HUDEP-2 (cell line): ENCODE data around the gene CXCL9.
A peak's percentile ranks its signal among the peaks of the same experiment; 100 is the strongest.
"Not testable (repeated sequence)": the region's sequence is repeated elsewhere in the genome, so short reads cannot be mapped to it uniquely, and the experiment has no call there.

Experiments
- DNase-seq, 76 experiments: peaks; one replicate each; lab custom pipeline; 2025; ENCODE audit not compliant: unreplicated experiment in 76 of 76; lab: John Stamatoyannopoulos, UW

The CXCL9 gene

DNA sequence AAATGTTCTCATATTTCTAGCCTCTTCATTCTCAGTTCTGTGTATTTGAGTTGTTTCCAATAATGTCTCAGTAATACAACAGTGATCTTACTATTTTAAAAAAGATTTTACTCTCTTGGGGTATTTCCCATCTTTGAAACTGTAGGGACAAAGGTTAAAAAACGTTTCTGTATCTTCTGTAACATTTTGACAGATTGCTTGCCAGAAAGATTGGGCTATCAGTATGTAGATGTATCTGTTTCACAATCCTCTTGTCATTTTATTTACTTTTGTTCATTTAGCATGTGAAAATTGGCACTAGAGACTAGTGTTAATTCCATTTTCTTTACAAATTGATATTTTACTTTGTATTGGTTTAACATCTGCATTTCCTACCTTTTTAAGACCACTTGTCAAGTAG, 6.2 kb upstream of the CXCL9 start:
- DNase-seq: no peak

DNA sequence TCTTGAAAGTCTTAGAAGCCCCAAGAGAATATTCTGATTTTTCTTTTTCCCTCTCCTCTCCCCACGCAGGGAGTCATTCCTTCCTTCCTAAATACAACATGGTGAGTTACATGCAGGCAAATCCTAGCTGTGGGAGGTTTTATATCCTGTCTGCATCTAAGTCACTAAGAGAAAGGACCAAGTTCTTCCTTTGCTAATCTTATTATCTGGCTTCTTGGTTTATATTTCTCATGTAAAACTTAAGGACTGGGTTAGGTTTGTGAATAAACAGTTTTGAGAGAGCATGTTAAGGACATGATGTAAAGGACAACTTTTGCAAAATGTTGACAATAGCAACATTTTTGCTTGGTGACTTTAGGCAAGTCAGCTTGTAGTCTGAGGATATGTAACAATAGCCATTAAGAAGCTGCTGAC, 5.1 kb upstream of the CXCL9 start:
- no peak for DNase-seq

DNA sequence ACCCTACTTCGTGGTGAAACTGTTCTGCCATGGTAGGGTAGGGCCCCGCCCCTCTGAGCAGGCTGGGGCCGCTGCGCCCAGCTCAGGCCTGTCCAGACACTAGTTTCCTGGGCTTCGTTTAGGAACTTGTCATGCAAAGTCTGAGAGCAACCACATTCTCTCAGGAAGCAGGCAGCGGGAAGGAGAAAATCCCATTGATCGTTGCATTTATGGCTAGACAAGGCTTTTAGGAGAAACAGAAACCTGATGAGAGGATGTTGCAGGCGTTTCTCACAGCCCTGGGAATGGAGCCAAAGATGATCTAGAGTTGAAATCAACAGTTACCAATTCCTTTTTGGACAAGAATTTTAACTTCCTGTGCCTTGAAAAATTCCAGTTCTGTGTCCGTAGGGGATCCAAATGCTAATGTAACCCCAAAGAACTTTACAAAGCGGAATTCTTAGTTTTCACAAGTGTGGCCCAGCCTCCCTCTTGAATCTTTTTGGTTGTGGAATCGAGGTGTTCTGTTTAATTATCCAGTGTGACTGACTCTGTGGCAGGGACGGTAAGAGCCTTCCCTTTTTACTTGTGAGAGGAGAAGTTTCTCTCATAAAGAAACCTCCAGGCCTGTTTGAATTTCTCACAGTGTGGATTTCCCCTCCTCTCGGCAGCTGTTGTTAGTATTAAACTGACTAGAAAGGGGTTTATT, 4.5 kb upstream of the CXCL9 start:
- DNase-seq: no peak

DNA sequence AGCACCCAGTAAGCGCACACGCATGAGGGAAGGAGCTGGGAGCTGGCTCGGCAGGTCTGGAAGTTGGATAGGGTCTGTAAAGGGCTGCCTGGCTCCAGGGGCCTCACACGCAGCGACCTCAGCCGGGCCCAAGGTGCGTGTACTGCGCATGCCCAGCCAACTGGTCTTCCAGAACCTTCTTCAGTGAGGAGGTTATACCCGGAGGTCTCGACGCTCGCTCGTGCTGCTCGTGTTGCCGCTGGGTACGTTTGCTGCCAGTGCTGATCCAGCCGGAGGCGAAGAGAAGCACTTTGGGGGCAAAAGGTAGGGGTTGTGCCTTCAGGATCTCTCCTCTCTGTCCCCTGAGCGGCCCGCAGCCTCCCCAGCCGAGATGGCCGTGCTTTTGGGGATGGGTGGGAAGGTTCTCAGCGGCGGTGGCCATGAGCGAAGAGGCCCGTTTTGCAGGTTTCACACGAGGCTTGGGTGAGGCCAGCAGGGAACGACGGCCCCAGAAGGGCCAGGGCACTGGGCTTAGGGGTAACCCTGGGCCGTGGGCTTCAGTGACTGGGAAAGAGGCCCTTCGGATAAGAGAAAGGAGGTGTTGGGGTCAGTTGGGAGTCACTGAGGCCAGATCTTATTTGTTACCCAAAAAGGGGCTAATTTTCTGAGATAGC, 3.8 kb upstream of the CXCL9 start:
- DNase-seq: no peak

DNA sequence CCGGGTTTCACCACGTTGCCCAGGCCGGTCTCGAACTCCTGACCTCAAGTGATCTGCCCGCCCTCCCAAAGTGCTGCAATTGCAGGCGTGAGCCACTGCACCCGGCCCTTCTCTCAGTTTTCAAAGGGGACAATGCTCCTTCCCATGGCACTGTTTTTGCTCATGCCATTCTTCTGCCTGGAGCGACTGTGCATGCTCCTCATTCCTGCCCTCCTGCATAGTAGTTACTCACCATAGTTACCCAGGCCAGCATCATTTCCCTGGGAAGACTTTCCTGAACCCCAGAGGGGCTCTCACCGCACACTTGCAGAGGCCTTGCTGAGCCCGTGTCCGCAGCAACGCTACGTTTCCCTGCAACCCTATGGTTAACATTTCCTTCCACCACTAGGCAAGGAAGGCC, 3.3 kb upstream of the CXCL9 start:
- no peak for DNase-seq

DNA sequence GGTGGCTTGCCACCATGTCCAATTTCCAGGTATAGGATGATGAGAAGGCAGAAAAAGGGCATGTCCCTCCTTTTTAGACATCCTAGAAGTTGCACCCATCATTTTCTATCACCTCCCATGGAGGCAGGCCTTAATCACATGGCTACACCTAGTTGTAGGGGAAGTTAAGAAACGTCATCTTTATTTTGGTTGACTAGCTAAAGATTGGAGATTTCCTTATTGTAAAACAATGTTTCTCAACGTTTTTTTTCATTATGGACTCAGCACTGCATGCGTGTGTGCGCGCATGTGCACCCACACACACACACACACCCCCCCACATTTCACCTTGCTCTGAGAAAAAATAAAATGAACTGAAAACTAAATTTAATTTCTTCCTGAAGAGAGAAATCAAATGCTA, 2.0 kb upstream of the CXCL9 start:
- DNase-seq: no peak

DNA sequence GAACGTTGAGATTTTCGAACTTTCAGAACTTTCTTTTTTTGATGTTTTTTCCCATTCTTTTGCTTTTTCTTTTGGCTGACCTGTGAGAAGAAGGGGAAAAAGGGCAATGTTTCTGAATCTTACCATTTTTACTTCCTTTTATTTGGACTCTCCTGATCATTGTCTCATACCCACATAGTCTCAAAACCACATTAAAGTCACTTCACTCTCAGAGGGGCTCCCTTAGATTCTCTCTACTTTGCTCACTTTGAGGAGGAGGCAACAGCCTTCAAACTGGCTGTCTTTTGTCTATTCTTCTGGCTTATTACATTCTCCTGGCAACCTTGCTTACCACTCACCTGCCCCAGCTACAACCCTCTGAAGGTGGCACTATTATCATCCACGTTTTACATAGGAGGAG, 3.7 kb downstream of the CXCL9 start:
- DNase-seq: no peak

DNA sequence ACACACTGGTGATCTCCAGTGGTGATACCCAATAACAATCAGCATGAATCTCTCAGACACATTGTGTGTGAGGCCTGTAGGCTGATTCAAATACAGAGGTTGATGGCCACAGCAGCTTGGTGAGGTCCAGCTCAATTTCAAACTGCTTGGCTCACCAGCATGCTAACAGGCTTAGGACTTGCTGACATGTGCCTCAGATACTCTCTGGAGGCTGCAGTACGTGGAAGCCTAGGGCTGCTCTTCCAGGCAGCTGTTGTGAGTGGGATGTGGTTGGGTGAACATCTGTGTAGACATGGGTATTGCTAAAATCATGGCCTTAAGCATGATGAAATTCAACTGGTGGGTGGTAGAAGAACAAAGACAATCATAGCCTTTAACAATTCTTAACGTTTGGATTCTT, 4.3 kb downstream of the CXCL9 start:
- DNase-seq: no peak

DNA sequence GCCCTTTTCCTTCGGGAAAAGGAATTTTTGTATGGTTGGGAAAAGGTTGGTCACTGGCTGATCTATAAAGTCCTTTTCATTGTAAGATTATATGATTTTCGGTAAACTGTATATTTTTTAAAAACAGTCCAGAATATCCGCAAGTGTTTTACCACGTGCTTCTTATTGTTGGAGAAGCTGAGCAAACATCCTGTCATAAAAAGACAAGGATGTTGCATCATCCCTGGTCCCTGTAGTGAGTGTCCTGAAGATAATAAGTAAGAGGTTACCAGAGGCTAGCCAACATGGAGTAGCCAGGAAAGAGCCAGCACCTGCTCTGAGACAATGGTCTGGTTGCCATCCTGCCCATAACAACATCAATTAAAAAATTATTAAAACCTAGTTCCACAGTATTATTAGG, 5.1 kb downstream of the CXCL9 start:
- DNase-seq: no peak

DNA sequence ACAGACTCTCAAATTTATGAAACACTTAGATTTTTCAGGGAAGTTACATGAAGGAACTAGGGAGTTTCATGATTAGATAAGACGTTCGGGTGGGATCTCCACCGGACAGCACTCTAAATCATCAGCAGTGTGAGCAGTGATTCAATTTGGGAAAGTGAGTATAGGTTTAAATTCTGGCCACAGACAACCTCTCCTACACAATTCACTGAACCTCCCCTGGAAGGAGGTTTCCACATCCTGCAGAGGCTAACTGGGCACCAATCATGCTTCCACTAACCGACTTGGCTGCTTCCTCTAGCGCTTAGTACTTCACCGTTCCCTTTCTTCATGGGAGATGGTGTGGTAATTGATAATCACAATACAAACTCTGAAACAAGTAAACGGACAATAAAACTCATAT, 5.6 kb downstream of the CXCL9 start:
- no peak for DNase-seq

DNA sequence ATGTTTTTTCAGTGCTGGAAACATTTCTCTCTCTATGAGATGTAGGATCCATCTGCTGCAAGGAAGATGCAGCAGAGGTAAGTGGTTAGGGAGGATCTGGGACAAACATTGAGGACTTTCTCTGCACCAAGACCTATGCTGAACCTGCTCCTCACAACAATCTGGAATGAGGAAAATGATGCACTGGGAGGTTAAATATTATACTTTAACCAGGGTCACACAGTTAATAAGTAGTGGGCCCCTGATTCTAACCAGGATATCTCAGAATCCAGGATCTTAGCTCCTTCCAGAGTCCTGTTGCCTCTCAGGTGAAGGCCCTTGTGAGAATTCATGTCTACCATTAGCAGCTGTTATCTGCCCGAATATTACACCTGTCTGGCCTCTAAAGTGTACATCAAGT, 7.0 kb downstream of the CXCL9 start:
- no peak for DNase-seq

DNA sequence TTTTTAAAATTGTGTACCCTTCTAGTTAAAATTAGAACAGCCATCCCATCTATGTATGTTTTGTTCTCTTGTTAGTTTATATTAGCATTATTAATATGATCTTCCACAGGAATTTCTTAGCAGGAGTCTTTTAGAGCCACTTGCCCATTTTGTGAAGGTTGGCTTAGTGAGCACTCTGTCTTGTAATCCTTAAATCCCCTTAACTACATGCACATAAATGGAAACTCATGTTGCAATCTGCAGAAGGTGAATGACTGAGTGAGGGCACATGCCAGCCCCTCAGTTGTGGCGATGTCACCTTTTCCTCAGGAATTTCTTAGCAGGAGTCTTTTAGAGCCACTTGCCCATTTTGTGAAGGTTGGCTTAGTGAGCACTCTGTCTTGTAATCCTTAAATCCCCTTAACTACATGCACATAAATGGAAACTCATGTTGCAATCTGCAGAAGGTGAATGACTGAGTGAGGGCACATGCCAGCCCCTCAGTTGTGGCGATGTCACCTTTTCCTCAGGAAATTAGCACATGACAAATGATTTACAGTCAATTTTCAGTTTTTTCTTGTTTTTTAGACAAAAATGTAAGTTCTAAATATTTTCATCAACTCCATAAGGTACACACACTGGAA, 8.7 kb downstream of the CXCL9 start:
- not testable (repeated sequence) for DNase-seq

DNA sequence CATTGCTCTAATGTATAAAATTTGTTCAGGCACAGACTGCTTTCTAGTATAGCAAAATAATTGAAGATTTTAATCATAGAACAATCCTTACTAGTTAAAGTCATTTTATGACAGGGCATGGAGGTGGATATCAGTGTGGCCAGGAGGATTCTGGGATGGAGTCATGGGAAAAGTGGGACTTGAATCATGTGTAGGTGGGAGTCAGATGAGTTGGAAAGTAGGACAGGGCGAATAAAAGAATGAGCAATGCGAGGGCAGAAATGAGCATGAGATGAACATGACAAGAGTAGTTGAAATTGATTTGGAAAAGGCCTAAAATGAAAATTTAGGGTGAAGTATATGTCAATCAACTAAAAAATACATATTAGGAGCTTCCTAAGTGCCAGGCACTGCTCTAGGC, 9.4 kb downstream of the CXCL9 start:
- DNase-seq: no peak

DNA sequence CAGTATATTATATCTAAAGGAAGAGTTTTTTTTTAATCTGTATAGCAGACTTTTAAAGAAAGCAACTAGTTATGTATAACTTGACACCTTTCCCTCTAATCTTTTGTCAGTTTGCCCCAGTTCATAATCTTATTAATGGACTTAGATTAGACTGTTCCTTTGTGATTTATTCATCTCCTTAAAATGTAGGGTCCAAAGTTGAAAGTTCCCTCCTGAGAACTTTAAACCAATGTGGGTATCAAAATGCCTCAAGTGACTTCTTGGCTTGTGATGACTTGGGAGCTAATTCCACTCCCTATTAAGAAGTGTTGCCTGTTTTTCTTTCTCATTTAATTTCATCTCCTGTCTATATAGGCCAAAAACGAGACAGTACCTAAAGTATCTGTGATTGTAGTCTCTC, 10.2 kb downstream of the CXCL9 start:
- DNase-seq: no peak

DNA sequence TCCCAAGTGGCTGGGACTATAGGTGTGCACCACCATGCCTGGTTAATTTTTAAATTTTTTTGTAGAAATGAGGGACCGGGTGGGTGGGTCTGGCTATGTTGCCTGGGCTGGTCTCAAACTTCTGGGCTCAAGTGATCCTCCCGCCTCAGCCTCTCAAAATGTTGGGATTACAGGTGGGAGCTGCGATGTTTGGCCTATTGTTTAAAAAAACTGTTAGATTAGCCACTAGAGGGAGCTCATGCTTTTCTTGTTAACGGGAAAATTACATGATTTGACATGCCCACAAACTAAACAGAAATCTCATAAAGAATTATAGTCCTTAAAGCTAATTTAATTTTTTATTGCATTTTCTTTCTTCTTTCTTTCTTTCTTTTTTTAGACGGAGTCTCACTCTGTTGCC, 11.6 kb downstream of the CXCL9 start:
- DNase-seq: peak in 21 of 76 experiments; percentile 2 to 38 (median 19)

DNA sequence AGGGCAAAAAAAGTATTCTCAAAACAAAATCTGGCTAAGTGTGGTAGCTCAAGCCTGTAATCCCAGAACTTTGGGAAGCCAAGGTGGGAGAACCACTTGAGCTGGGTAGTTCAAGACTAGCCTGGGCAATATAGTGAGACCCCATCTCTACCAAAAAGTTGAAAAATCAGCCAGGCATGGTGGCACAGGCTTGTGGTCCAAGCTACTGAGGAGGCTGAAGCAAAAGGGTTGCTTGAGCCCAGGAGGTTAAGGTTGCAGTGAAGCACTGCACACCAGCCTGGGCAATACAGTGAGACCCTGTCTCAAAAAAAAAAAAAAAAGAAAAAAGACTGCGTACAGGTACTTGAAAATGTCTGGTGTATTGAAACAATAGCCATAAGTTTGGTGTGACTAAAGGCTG, 14.8 kb downstream of the CXCL9 start:
- no peak for DNase-seq

DNA sequence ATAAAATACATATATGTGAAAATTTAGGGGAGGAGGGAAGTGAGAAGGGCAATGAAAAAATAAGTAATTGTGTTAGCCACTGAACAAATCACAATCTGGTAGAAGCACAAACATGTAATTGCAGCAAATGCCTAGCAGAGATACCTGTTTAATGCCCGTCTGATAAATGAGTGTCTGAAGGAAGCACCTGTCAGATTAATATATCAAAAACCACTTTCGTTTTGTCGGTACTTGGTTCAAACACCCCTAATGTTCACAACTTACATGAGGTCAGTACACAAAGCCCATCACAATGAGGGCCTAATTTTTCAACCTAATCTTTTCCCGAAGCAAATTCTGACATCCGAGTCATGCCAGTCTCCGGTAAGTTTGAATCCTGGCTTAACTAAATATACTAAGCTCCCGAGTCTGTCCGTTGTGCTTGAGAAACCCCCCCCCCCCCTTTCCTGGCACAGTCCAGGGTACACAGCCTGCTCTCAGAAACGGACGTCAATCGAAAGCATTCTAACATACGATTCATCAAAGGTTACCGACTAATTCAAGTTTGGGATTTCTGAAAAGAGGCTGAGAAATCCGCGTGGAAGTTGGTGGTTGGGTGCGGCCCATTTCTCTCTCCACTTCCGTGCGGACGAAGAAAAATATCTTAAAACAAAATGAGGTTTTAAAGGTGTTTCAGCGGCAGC, 17.3 kb downstream of the CXCL9 start:
- DNase-seq: no peak

DNA sequence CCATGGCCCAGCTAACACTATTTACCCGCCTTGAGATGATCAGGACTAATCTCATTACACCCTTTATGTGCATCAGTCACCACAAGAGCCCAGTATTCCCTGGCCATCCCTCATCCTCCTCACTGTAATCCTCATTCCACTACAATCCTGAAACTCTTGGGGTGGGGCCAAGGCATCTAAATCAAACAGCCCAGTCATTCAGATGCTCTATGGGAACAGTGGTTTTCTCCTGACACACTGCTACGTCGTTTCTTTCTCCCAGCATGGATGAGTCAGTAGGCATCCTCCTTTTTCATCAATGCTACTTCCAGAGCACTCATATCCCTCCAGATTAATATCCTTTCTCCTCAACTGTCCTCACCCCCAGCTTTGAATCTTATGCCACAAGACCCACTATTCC, 22.2 kb downstream of the CXCL9 start:
- no peak for DNase-seq

DNA sequence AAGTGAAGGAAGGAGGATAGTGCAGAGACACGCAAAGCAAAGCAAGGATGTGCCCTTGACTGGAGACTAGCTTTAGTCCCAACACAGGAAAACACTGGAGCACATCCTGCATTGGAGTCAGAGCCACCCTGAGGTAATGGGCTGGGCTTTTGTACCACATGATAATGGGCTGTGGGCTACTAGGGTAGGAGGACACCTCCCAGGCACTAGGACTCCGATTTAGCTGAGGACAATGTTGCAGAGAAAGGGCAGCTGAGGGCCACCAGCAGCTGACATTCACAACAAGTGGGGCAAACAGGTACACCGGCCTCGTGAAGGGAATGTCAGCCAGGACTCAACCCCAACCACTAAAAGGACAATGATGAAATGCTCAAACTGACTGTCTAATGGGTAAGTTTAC, 26.7 kb downstream of the CXCL9 start:
- no peak for DNase-seq

DNA sequence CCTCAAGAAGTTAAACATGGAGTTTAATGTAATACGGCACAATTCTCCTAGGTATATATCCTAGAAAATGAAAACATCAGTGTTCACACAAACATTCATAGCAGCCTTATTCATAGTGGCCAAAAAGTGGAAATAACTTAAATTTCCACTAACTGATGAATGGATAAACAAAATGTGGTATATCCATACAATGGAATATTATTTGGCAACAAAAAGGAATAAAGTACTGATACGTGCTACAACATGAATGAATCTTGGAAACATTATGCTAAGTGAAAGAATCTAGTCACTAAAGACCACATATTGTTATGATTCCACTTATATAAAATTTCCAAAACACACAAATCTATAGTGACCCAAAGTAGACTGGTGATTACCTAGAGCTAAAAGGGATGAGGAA, 31.1 kb downstream of the CXCL9 start:
- DNase-seq: no peak

DNA sequence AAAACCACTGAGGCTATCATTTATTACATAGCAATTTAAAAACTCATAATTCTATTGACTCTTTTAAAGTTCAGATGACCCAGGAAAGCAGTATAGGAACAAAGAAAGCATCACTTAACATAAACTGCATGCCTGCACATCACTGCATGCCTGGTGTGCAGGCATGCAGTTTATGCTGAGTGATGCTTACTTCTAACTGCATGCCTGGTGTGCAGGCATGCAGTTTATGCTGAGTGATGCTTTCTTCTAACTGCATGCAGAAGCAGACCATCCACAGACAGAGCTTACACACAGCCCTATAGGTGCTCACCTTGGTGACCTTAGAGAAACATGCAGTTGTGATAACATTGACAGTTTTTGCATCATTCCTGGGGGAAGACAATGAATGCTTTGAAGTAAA, 33.5 kb downstream of the CXCL9 start:
- no peak for DNase-seq

DNA sequence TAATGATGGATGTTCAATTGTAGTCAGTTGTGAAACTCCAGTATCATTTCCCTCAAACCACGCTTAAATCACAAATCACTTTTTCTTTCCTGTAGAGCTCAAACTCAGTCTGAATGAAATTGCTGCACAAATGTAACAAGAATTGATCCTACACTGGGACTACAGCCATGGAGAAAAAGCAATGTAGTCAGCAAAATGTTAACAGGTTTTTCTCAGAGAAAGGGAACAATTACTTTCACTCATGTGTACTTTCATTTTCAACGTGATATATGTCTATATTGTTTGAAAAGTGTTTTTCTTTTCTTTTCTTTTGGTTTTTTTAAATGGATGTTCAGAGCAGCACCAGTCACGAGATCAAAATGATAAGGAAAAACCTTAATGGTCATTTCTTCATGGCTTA, 39.2 kb downstream of the CXCL9 start:
- no peak for DNase-seq
